Measurements from ENCODE around the gene AAMP. TPM values are rescaled to one million over a fixed set of nuclear protein-coding genes. Genes with fewer than 3 reads are reported as not detected.
"Not testable (repeated sequence)": the region's sequence is repeated elsewhere in the genome, so short reads cannot be mapped to it uniquely, and the experiment has no call there.

AAMP gene
- total RNA-seq, 1 experiment from 2014 or later, result 126 TPM

DNA sequence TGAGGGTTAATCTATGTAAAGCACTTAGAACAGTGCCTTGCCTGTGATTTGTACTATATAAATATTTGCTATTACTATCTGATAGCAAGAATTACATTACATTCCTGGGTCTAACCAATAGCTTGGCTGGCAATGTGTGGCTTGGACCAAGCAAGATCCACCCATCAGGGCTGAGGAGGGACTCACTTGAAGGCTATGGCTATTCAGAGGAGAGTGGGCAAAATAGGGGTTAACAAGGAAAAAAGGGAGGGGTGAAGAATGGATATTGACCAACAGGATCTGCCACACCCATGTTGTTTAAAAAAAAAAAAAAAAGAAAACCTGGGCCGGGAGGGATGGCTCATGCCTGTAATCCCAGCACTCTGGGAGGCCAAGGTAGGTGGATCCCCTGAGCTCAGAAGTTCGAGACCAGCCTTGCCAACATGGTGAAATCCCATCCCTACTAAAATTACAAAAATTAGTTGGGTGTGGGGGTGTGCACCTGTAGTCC, 42.4 kb upstream of the AAMP start:
- Histone ChIP-seq H3K4me1 (replicated peaks; ENCODE audit: insufficient read depth) (peaks cover 34% of the 10 kb centered on the region), H3K79me2 (ENCODE audit: low read depth) (no peaks in the 10 kb centered on the region), H3K9me2 (ENCODE audit: insufficient read depth) (no peaks in the 10 kb centered on the region), H3K9me3 (ENCODE audit: insufficient read depth, low read depth) (no peaks in the 10 kb centered on the region), H3K4me2 (peak overlapping the region; percentile 49), H3K36me3 (ENCODE audit: low read depth) (no peaks in the 10 kb centered on the region), H3K27ac (peak overlapping the region; percentile 49; the same call in 1 of the 2 replicates), H4K20me1 (ENCODE audit: insufficient read depth) (no peaks in the 10 kb centered on the region), H3F3A (ENCODE audit: insufficient read depth, low read depth) (peaks cover 35% of the 10 kb centered on the region), H2AFZ (no peak overlapping the region), H3K27me3 (ENCODE audit: insufficient read depth, low read depth) (no peaks in the 10 kb centered on the region), H3K4me3 (no peak overlapping the region)
- TF ChIP-seq, protein P1, sequence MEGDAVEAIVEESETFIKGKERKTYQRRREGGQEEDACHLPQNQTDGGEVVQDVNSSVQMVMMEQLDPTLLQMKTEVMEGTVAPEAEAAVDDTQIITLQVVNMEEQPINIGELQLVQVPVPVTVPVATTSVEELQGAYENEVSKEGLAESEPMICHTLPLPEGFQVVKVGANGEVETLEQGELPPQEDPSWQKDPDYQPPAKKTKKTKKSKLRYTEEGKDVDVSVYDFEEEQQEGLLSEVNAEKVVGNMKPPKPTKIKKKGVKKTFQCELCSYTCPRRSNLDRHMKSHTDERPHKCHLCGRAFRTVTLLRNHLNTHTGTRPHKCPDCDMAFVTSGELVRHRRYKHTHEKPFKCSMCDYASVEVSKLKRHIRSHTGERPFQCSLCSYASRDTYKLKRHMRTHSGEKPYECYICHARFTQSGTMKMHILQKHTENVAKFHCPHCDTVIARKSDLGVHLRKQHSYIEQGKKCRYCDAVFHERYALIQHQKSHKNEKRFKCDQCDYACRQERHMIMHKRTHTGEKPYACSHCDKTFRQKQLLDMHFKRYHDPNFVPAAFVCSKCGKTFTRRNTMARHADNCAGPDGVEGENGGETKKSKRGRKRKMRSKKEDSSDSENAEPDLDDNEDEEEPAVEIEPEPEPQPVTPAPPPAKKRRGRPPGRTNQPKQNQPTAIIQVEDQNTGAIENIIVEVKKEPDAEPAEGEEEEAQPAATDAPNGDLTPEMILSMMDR (conservative IDR thresholded peaks at IDR 0.05), result no peak
- TF ChIP-seq EZH2 (IDR thresholded peaks at IDR 0.05; ENCODE audit: low read depth), result no peak
- CTCF ChIA-PET, result no interaction called here
- intact Hi-C loops (cut with micrococcal nuclease; ENCODE audit: unreplicated experiment), result no loop called here
- POLR2A ChIA-PET (ENCODE audit: unreplicated experiment), result interaction anchor here (0.6 kb wide), 1 partner anchor 57 kb away, joined by 3 read pairs; no protein-coding TSS in a partner anchor
- DNase-seq, result peak in 1 of 2 experiments; percentile 58
- no TSS peak for BruUV-seq (replicated peaks)

DNA sequence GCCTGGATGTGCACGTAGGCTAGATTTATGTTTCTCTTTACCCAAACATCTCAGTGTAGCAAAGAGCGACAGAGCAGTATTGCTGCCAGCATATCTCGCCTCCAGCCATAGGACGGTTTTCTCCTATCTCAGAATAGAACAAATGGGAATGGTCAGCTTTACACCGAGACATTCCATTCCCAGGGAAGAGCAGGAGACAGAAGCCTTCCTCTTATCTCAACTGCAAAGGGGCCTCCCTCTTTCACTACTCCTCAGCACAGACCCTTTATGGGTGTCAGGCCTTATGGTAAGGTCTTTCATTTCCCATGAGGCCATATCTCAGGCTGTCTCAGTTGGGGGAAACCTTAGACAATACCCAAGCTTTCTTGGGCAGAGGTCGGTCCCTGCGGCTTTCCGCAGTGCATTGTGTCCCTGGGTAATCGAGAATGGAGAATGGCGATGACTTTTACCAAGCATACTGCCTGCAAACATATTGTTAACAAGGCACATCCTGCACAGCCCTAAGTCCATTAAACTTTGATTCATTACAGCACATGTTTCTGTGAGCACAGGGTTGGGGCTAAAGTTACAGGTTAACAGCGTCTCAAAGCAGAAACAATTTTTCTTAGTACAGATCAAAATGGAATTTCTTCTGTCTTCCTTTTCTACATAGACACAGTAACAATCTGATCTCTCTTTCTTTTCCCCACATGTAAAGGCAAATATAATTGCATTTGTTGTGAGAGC, 41.8 kb upstream of the AAMP start:
- H3K4me2 ChIP-seq; intact Hi-C loops (cut with micrococcal nuclease; ENCODE audit: unreplicated experiment); H3K79me2 ChIP-seq (ENCODE audit: low read depth); H3K9me3 ChIP-seq (ENCODE audit: insufficient read depth, low read depth); H3K36me3 ChIP-seq (ENCODE audit: low read depth); H3K27me3 ChIP-seq (ENCODE audit: insufficient read depth, low read depth); DNase-seq; BruUV-seq (replicated peaks); CTCF ChIA-PET; H2AFZ ChIP-seq; H4K20me1 ChIP-seq (ENCODE audit: insufficient read depth); H3K4me3 ChIP-seq; H3K9me2 ChIP-seq (ENCODE audit: insufficient read depth): not testable (repeated sequence)
- peaks cover 29% of the 10 kb centered on the region for H3F3A ChIP-seq (ENCODE audit: insufficient read depth, low read depth)
- H3K27ac ChIP-seq, result 0 out of 2 replicates have a peak overlapping the region, but pooled peaks have one; percentile 49
- H3K4me1 ChIP-seq (replicated peaks; ENCODE audit: insufficient read depth), result peaks cover 28% of the 10 kb centered on the region
- POLR2A ChIA-PET (ENCODE audit: unreplicated experiment), result interaction anchor here (0.6 kb wide), 1 partner anchor 58 kb away, joined by 3 read pairs; no protein-coding TSS in a partner anchor

DNA sequence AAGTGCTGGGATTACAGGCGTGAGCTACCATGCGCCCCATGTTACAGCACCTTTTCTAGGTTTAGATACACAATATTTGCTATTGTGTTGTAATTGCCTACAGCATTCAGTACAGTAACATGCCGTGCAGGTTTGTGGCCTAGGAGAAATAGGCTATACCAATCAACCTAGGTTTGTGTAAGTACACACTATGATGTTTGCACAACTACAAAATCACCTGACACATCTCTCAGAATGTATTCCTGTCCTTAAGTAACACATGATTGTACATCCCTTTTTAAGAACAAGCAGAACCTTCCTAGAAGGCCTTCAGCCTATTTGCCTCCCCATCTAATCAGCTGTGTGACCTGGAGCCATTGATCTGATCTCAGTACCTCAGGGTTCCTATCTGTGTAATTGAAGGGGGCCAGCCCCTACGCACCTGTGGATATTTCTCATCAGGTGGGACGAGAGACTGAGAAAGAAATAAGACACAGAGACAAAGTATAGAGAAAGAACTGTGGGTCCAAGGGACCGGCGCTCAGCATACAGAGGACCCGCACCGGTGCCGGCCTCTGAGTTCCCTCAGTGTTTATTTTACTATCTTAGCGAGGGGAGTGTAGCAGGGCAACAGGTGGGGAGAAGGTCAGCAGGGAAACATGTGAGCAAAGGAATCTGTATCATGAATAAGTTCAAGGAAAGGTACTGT, 41.1 kb upstream of the AAMP start:
- peaks cover 21% of the 10 kb centered on the region for H3K4me1 ChIP-seq (replicated peaks; ENCODE audit: insufficient read depth)
- no peaks in the 10 kb centered on the region for H3K36me3 ChIP-seq (ENCODE audit: low read depth)
- BruUV-seq (replicated peaks), result no TSS peak
- TF ChIP-seq EZH2 (IDR thresholded peaks at IDR 0.05; ENCODE audit: low read depth), result no peak
- TF ChIP-seq, protein P1 (conservative IDR thresholded peaks at IDR 0.05), result no peak
- no peak overlapping the region for H2AFZ ChIP-seq
- H3K4me3 ChIP-seq, result no peak overlapping the region
- ChIA-PET POLR2A (ENCODE audit: unreplicated experiment) (no interaction called here), CTCF (no interaction called here)
- DNase-seq, result no peak
- intact Hi-C loops (cut with micrococcal nuclease; ENCODE audit: unreplicated experiment), result no loop called here
- H3K9me3 ChIP-seq (ENCODE audit: insufficient read depth, low read depth), result no peaks in the 10 kb centered on the region
- no peaks in the 10 kb centered on the region for H3K79me2 ChIP-seq (ENCODE audit: low read depth)
- H3K27me3 ChIP-seq (ENCODE audit: insufficient read depth, low read depth), result no peaks in the 10 kb centered on the region
- no peak overlapping the region for H3K4me2 ChIP-seq
- no peaks in the 10 kb centered on the region for H3K9me2 ChIP-seq (ENCODE audit: insufficient read depth)
- no peak overlapping the region for H3K27ac ChIP-seq
- no peaks in the 10 kb centered on the region for H4K20me1 ChIP-seq (ENCODE audit: insufficient read depth)
- peaks cover 23% of the 10 kb centered on the region for H3F3A ChIP-seq (ENCODE audit: insufficient read depth, low read depth)

Data from PC-9 (cell line).